Measurements from ENCODE around the gene PLOD1.
A peak's percentile ranks its signal among the peaks of the same experiment; 100 is the strongest.
"Not testable (repeated sequence)": the region's sequence is repeated elsewhere in the genome, so short reads cannot be mapped to it uniquely, and the experiment has no call there.

The PLOD1 gene

GRCh38 chr1:11934302-11935056 lies at the start of gene PLOD1:
TSS of gene PLOD1 (plus strand) at chr1:11934717. CDS start at chr1:11934780, 63 bp downstream.
- DNase-seq = peak; percentile 25

- DNase-seq = no peak
Observed at GRCh38 chr1:11885916-11886315, 48.6 kb upstream of the PLOD1 start.

- DNase-seq = no peak
Observed at GRCh38 chr1:11886986-11887665, 47.4 kb upstream of the PLOD1 start.

- no peak for DNase-seq
Observed at GRCh38 chr1:11887666-11888007, 46.9 kb upstream of the PLOD1 start.

- no peak for DNase-seq
Observed at GRCh38 chr1:11888206-11888876, 46.2 kb upstream of the PLOD1 start.

GRCh38 chr1:11888877-11889208 lies 45.7 kb upstream of the PLOD1 start:
- no peak for DNase-seq

GRCh38 chr1:11891433-11892186 lies 42.9 kb upstream of the PLOD1 start:
- no peak for DNase-seq

GRCh38 chr1:11893907-11894251 lies 40.6 kb upstream of the PLOD1 start:
- DNase-seq = no peak

- DNase-seq = not testable (repeated sequence)
Observed at GRCh38 chr1:11894501-11894900, 40.0 kb upstream of the PLOD1 start.

GRCh38 chr1:11898086-11898785 lies 36.3 kb upstream of the PLOD1 start:
- no peak for DNase-seq

GRCh38 chr1:11898831-11899467 lies 35.6 kb upstream of the PLOD1 start:
- no peak for DNase-seq

- not testable (repeated sequence) for DNase-seq
Observed at GRCh38 chr1:11901446-11901845, 33.1 kb upstream of the PLOD1 start.

- DNase-seq = no peak
Observed at GRCh38 chr1:11903210-11903609, 31.3 kb upstream of the PLOD1 start.

- DNase-seq = not testable (repeated sequence)
Observed at GRCh38 chr1:11904156-11904555, 30.4 kb upstream of the PLOD1 start.

- no peak for DNase-seq
Observed at GRCh38 chr1:11904978-11905377, 29.5 kb upstream of the PLOD1 start.

- DNase-seq = no peak
Observed at GRCh38 chr1:11906870-11907269, 27.6 kb upstream of the PLOD1 start.

GRCh38 chr1:11907275-11908094 lies 27.0 kb upstream of the PLOD1 start:
- DNase-seq = peak; percentile 95

- peak; percentile 95 for DNase-seq
Observed at GRCh38 chr1:11908095-11908675, 26.3 kb upstream of the PLOD1 start.

GRCh38 chr1:11910914-11911228 lies 23.6 kb upstream of the PLOD1 start:
- DNase-seq = not testable (repeated sequence)

- no peak for DNase-seq
Observed at GRCh38 chr1:11912000-11912399, 22.5 kb upstream of the PLOD1 start.
